Activated CD8-positive, alpha-beta T cell treated with anti-CD3 and anti-CD28 coated beads, Interleukin-2, amount 10 ng/mL, durations not matched to agents 7 days and 5 days (primary cell): ENCODE measurements around the gene PLCL1. TPM values are rescaled to one million over a fixed set of nuclear protein-coding genes. Genes with fewer than 3 reads are reported as not detected.

Experiments used
- ATAC-seq: fragments of 150-1000 bp; cut with Tn5 transposase; one replicate; pipeline ENCODE4 v1.10.0; 2021; ENCODE audit warnings: moderate library complexity
- CTCF ChIA-PET: fragments of 350-600 bp; sonication (Branson Sonifier 250); formaldehyde crosslinking; loops from one replicate; lab custom pipeline; 2021; ENCODE audit warnings: antibody characterized with exemption; lab: Charles Lee
- POLR2A ChIA-PET: fragments of 350-600 bp; sonication (Branson Sonifier 250); formaldehyde crosslinking; loops from one replicate; lab custom pipeline; 2021; ENCODE audit warnings: antibody characterized with exemption; lab: Charles Lee
- DNase-seq: peaks from one replicate; pipeline ENCODE4 v3.0.0-alpha.2; 2020
- H3K27ac Mint-ChIP-seq: one replicate; pipeline ENCODE4 v1.8.0; 2021; ENCODE audit warnings: mild to moderate bottlenecking, mixed read lengths
- H3K27me3 Mint-ChIP-seq: one replicate; pipeline ENCODE4 v1.8.0; 2021; ENCODE audit warnings: low read depth, mixed read lengths
- H3K36me3 Mint-ChIP-seq: one replicate; pipeline ENCODE4 v1.8.0; 2021; ENCODE audit warnings: low read depth, mixed read lengths
- H3K4me1 Mint-ChIP-seq: one replicate; pipeline ENCODE4 v1.8.0; 2021; ENCODE audit warnings: low read depth, mixed read lengths
- H3K4me3 Mint-ChIP-seq: one replicate; pipeline ENCODE4 v1.8.0; 2021; ENCODE audit warnings: mild to moderate bottlenecking, mixed read lengths
- H3K9me3 Mint-ChIP-seq: one replicate; pipeline ENCODE4 v1.8.0; 2022; ENCODE audit warnings: mixed read lengths; ENCODE audit not compliant: insufficient read depth
- total RNA-seq, 2 experiments: library from RNA; stranded (reverse); gene quantifications; one replicate each; pipeline ENCODE4 v1.2.3, GENCODE V29; 2021

Gene PLCL1
- total RNA-seq, 2 experiments from 2014 or later: 0.08 to 0.18 TPM

- DNase-seq: no peak
Measured at GRCh38 chr2:197862246-197862955, 58.0 kb downstream of the PLCL1 start.

DNA sequence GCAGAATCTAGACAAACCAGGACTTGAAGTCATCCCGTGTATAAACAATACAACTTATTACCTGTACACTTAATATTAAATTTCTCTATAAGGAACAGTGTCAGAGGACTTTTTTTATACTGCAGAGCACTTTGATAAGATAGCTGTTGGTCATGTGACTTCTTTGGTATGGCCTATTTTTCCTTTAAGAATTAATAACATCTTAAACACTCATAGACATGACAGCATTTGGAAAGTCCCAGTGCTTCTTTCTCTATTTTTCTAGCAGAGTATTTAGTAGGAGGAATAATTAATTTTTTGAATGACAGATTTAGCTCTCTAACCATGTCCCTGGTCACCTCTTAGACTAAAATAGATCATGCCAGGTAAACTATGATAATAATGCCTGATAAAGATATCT lies 59.4 kb downstream of the PLCL1 start:
- Mint-ChIP-seq H3K9me3 (no peaks in the 10 kb centered on the region), H3K36me3 (no peaks in the 10 kb centered on the region), H3K27ac (no peak overlapping the region), H3K4me3 (no peak overlapping the region), H3K4me1 (no peaks in the 10 kb centered on the region), H3K27me3 (peaks cover 2% of the 10 kb centered on the region)
- ATAC-seq (no peak), DNase-seq (no peak)
- ChIA-PET POLR2A (no interaction called here), CTCF (interaction anchor here (1.6 kb wide), 1 partner anchor 10 kb away, joined by 4 read pairs; no protein-coding TSS in a partner anchor)

More at GRCh38 chr2:197862246-197862955, 58.0 kb downstream of the PLCL1 start:
- POLR2A ChIA-PET: no interaction called here
- no peak overlapping the region for H3K4me3 Mint-ChIP-seq
- no peaks in the 10 kb centered on the region for H3K4me1 Mint-ChIP-seq
- H3K27ac Mint-ChIP-seq: no peak overlapping the region
- no peaks in the 10 kb centered on the region for H3K36me3 Mint-ChIP-seq
- H3K9me3 Mint-ChIP-seq: no peaks in the 10 kb centered on the region
- ATAC-seq: no peak
- CTCF ChIA-PET: interaction anchor here (1.6 kb wide), 1 partner anchor 8 kb away, joined by 4 read pairs; no protein-coding TSS in a partner anchor
- peaks cover 2% of the 10 kb centered on the region for H3K27me3 Mint-ChIP-seq

DNA sequence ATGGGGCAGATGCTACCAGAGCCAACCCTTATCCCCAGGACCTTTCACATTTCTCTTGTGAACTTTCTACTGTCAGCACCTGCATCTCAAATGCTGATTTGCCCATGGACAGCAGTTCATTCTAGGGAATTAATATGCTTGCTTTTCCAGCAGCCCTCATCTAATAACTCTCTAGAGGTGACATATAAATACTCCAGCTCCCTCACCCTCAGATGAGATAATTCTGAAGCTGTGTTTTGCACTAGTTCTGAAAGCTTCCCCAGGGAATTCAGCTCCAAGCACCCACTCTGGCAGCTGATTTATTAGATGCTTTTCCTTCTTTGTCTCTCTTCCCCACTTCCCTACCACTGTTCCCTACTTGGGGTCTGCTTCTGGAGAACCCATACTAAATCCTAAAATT lies 62.1 kb downstream of the PLCL1 start:
- Mint-ChIP-seq H3K27me3 (peaks cover 2% of the 10 kb centered on the region), H3K4me1 (peaks cover 9% of the 10 kb centered on the region), H3K27ac (no peak overlapping the region), H3K4me3 (no peak overlapping the region), H3K9me3 (no peaks in the 10 kb centered on the region), H3K36me3 (no peaks in the 10 kb centered on the region)
- DNase-seq: no peak
- POLR2A ChIA-PET: no interaction called here
- ATAC-seq: no peak
- CTCF ChIA-PET: interaction anchor here (1.1 to 1.4 kb wide), 2 partner anchors 14 to 67 kb away, joined by 3 read pairs; no protein-coding TSS in a partner anchor

GRCh38 chr2:197867033-197867432 lies 62.6 kb downstream of the PLCL1 start:
- ChIA-PET POLR2A (no interaction called here), CTCF (interaction anchor here (1.1 to 1.4 kb wide), 2 partner anchors 14 to 67 kb away, joined by 3 read pairs; no protein-coding TSS in a partner anchor)
- Mint-ChIP-seq H3K36me3 (no peaks in the 10 kb centered on the region), H3K27ac (no peak overlapping the region), H3K4me3 (no peak overlapping the region), H3K27me3 (peaks cover 2% of the 10 kb centered on the region), H3K9me3 (no peaks in the 10 kb centered on the region), H3K4me1 (peaks cover 9% of the 10 kb centered on the region)
- DNase-seq (no peak), ATAC-seq (no peak)

- Mint-ChIP-seq H3K27me3 (peaks cover 2% of the 10 kb centered on the region), H3K36me3 (no peaks in the 10 kb centered on the region), H3K4me1 (peaks cover 9% of the 10 kb centered on the region), H3K27ac (no peak overlapping the region), H3K4me3 (no peak overlapping the region), H3K9me3 (no peaks in the 10 kb centered on the region)
- DNase-seq (no peak), ATAC-seq (no peak)
- CTCF ChIA-PET: interaction anchor here (1.1 to 1.6 kb wide), 3 partner anchors 15 to 66 kb away, joined by 3 to 4 read pairs (median 3); no protein-coding TSS in a partner anchor
- POLR2A ChIA-PET: no interaction called here
Measured at GRCh38 chr2:197867624-197868023, 63.2 kb downstream of the PLCL1 start.

- Mint-ChIP-seq H3K4me1 (peaks cover 9% of the 10 kb centered on the region), H3K4me3 (no peak overlapping the region), H3K9me3 (no peaks in the 10 kb centered on the region), H3K27me3 (peaks cover 2% of the 10 kb centered on the region), H3K36me3 (no peaks in the 10 kb centered on the region), H3K27ac (no peak overlapping the region)
- ChIA-PET POLR2A (no interaction called here), CTCF (interaction anchor here (1.2 to 1.6 kb wide), 2 partner anchors 15 to 18 kb away, joined by 3 to 4 read pairs; no protein-coding TSS in a partner anchor)
- ATAC-seq (no peak), DNase-seq (no peak)
Measured at GRCh38 chr2:197868206-197868605, 63.8 kb downstream of the PLCL1 start.

GRCh38 chr2:197869041-197869440 lies 64.6 kb downstream of the PLCL1 start:
- POLR2A ChIA-PET: no interaction called here
- Mint-ChIP-seq H3K9me3 (no peaks in the 10 kb centered on the region), H3K27ac (no peak overlapping the region), H3K27me3 (peaks cover 2% of the 10 kb centered on the region), H3K4me3 (no peak overlapping the region), H3K4me1 (peaks cover 9% of the 10 kb centered on the region), H3K36me3 (no peaks in the 10 kb centered on the region)
- CTCF ChIA-PET: interaction anchor here (0.9 to 1.6 kb wide), 3 partner anchors 16 to 260 kb away, joined by 3 to 5 read pairs (median 4); no protein-coding TSS in a partner anchor
- DNase-seq: no peak
- ATAC-seq: no peak

DNA sequence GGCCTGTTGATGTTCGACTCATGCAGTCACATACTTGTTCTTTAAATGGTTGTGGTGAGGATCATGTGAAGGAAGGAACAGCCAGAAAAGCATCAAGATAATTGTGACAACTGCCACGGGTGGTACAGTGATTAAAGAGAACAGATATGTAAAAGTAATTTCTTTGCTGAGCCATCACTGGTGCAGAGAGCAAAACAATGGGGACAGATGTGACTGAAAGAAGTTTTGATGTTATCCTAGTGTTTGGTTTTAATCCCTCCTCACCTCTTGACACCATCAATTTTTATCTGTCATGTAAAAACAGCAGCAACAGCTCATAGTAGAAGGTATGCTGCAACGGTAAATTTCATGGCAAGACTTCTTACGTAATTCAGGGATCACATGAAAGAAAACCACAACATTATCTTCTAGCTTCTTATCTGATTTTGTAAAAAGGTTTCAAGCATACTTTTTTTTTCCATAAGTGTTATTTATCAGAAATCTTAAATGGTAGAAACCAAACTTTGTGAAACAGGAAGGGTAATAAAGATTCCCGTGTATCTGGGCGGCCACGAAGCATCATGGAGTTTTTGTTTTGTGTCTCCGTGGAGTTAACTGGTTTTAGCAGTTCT lies 65.2 kb downstream of the PLCL1 start:
- no peak overlapping the region for H3K27ac Mint-ChIP-seq
- no peak for DNase-seq
- H3K4me1 Mint-ChIP-seq: peaks cover 9% of the 10 kb centered on the region
- H3K9me3 Mint-ChIP-seq: no peaks in the 10 kb centered on the region
- H3K36me3 Mint-ChIP-seq: no peaks in the 10 kb centered on the region
- peak; percentile 58 for ATAC-seq
- peaks cover 2% of the 10 kb centered on the region for H3K27me3 Mint-ChIP-seq
- peak overlapping the region; percentile 13 for H3K4me3 Mint-ChIP-seq
- ChIA-PET POLR2A (no interaction called here), CTCF (interaction anchor here (0.9 to 1.6 kb wide), 3 partner anchors 17 to 259 kb away, joined by 3 to 5 read pairs (median 4); no protein-coding TSS in a partner anchor)

DNA sequence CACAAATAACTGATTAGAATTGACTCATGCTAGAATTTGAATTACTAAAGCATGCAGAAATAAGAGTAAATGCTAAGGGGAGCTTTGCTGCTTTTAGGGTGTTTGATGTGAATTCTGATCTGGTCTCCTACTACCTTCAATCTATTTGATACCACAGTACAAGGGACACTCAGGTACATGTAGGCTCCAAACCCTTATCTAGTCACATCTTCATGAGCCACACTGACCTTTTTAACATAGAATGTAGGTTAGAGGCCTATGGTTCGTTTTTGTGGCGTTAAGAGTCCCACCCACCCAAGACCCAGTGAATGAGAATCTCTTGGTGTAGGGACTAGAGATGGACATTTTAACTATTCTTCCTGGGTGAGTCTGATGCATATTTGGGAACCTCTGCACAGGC lies 65.7 kb downstream of the PLCL1 start:
- ATAC-seq (peak; percentile 32), DNase-seq (no peak)
- Mint-ChIP-seq H3K9me3 (no peaks in the 10 kb centered on the region), H3K36me3 (no peaks in the 10 kb centered on the region), H3K4me1 (peaks cover 9% of the 10 kb centered on the region), H3K27ac (no peak overlapping the region), H3K4me3 (peak overlapping the region; percentile 13), H3K27me3 (peaks cover 2% of the 10 kb centered on the region)
- CTCF ChIA-PET: interaction anchor here (0.9 to 1.3 kb wide), 2 partner anchors 18 to 259 kb away, joined by 3 to 5 read pairs; no protein-coding TSS in a partner anchor
- POLR2A ChIA-PET: no interaction called here

GRCh38 chr2:197871780-197872456 lies 67.5 kb downstream of the PLCL1 start:
- Mint-ChIP-seq H3K4me1 (peaks cover 9% of the 10 kb centered on the region), H3K27ac (no peak overlapping the region), H3K4me3 (no peak overlapping the region), H3K27me3 (peaks cover 2% of the 10 kb centered on the region), H3K36me3 (no peaks in the 10 kb centered on the region), H3K9me3 (no peaks in the 10 kb centered on the region)
- ChIA-PET POLR2A (no interaction called here), CTCF (no interaction called here)
- DNase-seq: no peak
- ATAC-seq: no peak

DNA sequence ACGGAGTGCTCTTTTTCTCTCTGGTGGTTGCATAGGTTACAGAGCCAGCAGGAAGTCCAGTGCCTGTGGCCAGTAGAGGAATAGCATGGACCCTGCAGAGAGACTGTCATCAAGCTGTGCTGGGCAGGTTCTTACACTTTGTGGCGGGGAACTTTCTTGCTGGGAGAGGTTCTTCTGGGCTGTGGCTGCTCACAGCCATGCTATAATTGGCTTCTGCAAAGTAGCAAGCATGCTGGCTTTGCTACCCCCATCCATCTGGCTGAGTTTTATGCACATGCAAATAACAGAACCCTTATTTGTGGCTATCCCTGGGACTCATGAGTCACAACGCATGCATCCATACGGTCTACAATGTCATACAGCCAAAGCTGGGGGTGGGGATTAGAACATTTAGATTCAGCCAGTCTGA lies 68.9 kb downstream of the PLCL1 start:
- H3K4me3 Mint-ChIP-seq: no peak overlapping the region
- H3K27me3 Mint-ChIP-seq: no peaks in the 10 kb centered on the region
- CTCF ChIA-PET: no interaction called here
- H3K27ac Mint-ChIP-seq: no peak overlapping the region
- H3K4me1 Mint-ChIP-seq: peaks cover 9% of the 10 kb centered on the region
- POLR2A ChIA-PET: no interaction called here
- no peak for DNase-seq
- no peaks in the 10 kb centered on the region for H3K36me3 Mint-ChIP-seq
- H3K9me3 Mint-ChIP-seq: no peaks in the 10 kb centered on the region
- ATAC-seq: no peak
